Choroid plexus epithelial cell (primary cell): ENCODE results near the gene BPI.

ENCODE experiments used
- DNase-seq: peaks from one replicate; pipeline ENCODE4 v3.0.0-alpha.2; 2010; ENCODE audit warnings: low read depth
- H3K4me3 ChIP-seq: 2 replicates; pipeline ENCODE4 v1.5.1; 2011; ENCODE audit warnings: low read depth, mild to moderate bottlenecking, control low read depth, low read length, moderate library complexity
- TF ChIP-seq, protein P1 (sequence below): conservative IDR thresholded peaks from 2 replicates; pipeline ENCODE4 v1.5.1; 2011; ENCODE audit warnings: low read depth, mild to moderate bottlenecking, control low read depth, inconsistent platforms, low read length, moderate library complexity

The BPI gene

DNA sequence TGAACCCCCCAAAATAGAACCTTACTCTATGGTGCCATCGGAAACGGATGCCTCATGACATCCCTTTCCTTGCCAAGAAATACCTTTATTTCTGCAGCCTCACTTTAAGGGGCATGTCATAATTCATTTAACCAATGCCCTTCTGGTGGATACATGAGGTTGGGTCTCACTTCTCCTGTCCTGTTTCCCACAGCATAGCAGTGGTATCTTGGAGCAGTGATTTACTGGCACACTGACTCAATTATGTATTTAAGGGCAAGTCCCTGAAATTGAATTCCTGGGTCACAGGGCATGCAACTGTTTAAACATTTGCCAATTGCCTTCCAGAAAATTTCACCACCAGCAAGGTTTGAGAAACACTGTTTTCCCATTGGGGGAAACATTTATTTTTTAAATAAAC, 41.7 kb downstream of the BPI start:
- TF ChIP-seq, protein P1, sequence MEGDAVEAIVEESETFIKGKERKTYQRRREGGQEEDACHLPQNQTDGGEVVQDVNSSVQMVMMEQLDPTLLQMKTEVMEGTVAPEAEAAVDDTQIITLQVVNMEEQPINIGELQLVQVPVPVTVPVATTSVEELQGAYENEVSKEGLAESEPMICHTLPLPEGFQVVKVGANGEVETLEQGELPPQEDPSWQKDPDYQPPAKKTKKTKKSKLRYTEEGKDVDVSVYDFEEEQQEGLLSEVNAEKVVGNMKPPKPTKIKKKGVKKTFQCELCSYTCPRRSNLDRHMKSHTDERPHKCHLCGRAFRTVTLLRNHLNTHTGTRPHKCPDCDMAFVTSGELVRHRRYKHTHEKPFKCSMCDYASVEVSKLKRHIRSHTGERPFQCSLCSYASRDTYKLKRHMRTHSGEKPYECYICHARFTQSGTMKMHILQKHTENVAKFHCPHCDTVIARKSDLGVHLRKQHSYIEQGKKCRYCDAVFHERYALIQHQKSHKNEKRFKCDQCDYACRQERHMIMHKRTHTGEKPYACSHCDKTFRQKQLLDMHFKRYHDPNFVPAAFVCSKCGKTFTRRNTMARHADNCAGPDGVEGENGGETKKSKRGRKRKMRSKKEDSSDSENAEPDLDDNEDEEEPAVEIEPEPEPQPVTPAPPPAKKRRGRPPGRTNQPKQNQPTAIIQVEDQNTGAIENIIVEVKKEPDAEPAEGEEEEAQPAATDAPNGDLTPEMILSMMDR, result no peak
- H3K4me3 ChIP-seq, result no peak overlapping the region
- no peak for DNase-seq

DNA sequence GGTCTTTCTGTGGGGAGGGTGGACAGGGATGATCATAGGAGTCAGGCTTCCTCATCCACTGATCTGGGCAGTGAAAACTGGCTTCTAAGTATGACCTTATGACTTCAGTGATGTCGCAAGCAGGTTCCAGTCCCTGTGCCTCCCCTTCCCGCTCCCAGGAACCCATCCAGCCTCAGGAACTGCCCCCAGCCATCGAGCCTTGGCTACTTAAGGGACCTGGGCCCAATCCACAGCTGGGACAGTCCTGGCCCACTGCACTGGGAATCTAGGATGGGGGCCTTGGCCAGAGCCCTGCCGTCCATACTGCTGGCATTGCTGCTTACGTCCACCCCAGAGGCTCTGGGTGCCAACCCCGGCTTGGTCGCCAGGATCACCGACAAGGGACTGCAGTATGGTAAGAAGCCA, 42.3 kb downstream of the BPI start, which contains the start of gene LBP:
Gene LBP (plus strand): TSS at position 236 of the 405 bp plus-strand sequence. CDS start 35 bp downstream, at position 271.
- TF ChIP-seq, protein P1, result no peak
- H3K4me3 ChIP-seq, result no peak within 1 kb of the TSS
- no peak for DNase-seq

DNA sequence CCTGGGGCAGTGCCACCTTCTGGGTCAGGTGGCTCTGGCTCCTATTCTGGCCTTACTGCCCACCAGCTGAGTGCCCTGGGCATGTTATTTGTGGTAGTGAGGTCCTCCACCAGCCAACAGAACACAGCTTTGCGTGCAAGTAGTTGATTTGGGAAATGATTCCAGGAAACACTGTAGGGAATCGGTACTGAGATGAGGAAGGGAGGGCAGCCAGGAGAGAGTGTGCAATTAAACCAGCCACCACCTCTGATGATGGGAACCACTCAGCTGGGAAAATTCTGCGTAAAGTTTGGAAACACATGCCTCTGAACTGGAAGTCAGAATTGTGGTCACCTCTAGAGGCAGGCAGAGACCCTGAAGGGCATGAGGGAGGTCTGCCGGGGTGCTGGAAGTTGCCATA, 42.8 kb downstream of the BPI start:
- H3K4me3 ChIP-seq, result no peak overlapping the region
- DNase-seq, result no peak
- TF ChIP-seq, protein P1, result no peak

DNA sequence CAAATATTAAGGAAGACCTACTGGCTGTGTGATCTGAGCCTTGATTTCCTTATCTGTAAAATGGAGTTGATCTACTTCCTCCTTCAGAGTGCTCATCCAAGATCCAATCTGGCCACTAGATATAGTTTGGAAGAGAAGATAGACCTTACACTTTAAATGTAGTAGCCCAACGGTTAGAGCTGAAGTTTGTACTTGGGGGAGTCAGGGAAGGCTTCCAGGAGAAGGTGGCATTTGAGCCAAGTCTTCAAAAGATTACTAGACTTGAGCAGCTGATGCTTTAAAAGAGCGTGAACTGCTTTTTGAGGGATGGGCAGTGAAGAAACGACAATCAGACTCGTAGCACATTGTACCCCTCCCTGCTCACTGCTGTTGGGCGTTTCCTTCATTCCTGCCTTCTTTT, 45.9 kb downstream of the BPI start:
- TF ChIP-seq, protein P1, result no peak
- no peak for DNase-seq

DNA sequence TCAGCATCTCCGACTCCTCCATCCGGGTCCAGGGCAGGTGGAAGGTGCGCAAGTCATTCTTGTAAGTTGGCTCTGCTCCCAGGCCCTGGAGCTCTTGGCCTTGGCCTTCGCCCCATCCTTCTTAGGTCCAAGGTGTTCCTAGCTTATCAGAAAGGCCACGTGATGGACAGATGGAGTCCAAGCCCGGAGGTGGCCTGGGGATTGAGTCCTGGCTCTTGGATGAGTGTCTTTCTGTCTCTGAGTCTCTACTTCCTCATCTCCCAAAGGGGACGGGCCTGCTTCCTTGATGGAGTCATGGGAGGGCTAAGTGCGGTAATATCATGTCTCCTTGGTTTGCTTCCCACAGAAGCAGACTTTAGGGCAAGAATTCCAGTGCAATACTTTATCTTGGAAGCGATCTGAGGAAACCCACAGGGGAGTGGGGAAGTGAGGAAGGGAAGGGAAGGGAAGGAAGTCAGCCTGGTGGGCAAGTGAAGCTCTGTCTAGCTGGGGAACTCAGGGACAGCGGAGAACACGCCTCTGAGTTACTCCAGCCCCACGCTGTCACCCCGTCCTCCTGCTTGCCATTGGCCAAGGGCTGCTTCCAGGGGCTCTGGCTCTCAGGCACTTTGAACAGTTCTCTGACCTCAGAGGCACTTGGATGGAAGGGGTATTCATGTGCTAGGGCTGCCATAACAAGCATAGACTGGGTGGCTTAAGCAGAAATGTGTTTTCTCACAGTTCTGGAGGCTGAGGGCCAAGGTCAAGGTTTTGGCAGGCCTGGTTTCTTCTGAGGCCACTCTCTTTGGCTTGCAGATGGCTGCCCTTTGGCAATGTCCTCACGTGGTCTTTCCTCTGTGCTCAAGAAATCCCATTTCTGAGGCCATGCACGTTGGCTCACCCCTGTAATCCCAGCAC, 47.2 kb downstream of the BPI start:
- H3K4me3 ChIP-seq, result no peak overlapping the region
- no peak for DNase-seq
- TF ChIP-seq, protein P1, result no peak

More for the DNA sequence above, 45.9 kb downstream of the BPI start:
- no peak overlapping the region for H3K4me3 ChIP-seq

DNA sequence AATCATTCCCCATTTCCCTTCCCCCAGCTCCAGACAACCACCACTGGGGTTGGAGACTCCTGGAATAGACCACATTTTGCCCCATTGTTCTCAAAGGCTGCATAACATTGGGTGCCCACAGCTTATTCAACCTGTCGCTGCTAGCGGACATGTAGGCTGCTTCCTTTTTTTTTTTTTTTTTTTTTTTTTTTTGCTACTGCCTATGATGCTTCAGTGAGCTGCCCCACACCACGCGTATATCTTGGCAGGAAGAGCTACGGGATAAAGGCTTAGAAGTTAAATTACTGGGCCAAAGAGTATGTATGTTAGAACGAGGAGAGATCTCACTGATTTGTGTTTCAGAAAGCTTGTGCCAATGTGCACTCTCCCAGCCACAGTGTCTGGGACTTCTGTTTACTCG, 49.4 kb downstream of the BPI start:
- TF ChIP-seq, protein P1, result no peak
- DNase-seq, result no peak
- no peak overlapping the region for H3K4me3 ChIP-seq

DNA sequence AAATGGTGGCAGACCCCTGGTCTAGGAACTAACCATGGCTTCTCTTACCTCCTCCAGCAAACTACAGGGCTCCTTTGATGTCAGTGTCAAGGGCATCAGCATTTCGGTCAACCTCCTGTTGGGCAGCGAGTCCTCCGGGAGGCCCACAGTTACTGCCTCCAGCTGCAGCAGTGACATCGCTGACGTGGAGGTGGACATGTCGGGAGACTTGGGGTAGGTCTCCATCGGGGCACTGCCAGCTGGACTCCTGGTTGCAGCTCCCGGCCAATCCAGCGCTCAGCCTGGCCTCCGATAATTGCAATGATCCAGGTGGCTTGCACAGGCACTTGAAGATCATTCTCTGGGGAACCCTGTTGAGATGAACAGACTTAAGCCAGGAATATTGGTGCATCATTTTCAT, 50.3 kb downstream of the BPI start:
- TF ChIP-seq, protein P1, result no peak
- no peak overlapping the region for H3K4me3 ChIP-seq
- no peak for DNase-seq
